ENCODE measurements around the gene IGFBP4.

The IGFBP4 gene

DNA sequence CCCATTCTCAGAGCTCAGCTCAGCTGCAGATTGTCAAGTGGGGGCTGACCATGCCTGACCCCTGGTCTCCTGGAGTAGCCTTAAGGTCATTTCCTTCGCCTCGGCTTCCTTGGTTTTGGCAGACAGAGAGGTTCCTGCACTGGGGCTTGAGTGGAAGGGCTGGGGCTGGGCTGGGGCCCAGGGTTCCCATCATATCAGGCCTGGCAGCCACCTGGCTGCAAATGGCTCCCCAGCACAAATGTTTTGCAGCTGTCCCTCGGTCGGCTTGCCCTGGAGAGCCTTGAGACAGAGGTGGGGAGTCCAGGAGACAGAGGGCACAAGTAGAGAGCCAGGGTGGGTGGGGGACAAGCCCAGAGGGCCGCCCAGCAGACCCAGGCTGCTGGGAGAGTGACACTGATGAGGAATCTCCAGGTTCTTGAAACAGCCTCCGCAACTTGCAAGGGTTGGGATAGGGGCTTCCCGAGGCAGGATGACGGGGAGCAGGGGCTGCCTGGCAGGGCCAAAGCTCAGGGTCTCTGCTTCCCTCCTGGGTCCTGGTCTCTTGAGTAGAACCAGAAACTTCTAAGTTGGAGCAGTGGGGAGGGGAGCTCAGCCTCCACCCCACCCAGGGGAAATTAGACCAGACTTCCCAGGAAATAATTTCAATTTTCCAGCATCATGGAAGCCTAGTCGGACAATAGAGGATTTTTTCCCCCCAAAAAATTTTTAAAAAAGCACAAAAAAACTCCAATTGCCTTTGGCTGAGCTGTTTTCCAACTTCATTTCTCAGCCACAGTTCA, 19.3 kb downstream of the IGFBP4 start:
- no peak for TF ChIP-seq CTCF (IDR thresholded peaks at IDR 0.05; ENCODE audit: insufficient read depth, low read length, missing control alignments)
- no peak overlapping the region for H3K4me3 ChIP-seq (ENCODE audit: low read depth, low read length)
- CTCF ChIA-PET = interaction anchor here (0.8 to 5.0 kb wide), 7 partner anchors 14 to 97 kb away, joined by 3 to 27 read pairs (median 3); no protein-coding TSS in a partner anchor
- POLR2A ChIA-PET = interaction anchor here (0.9 to 1.3 kb wide), 5 partner anchors 14 to 1227 kb away, joined by 3 to 5 read pairs (median 3); partner anchors contain the start of gene IGFBP4
- DNase-seq (ENCODE audit: low read depth, low spot score) = no peak

GRCh38 chr17:40463122-40463550, 19.9 kb downstream of the IGFBP4 start:
- TF ChIP-seq CTCF (IDR thresholded peaks at IDR 0.05; ENCODE audit: insufficient read depth, low read length, missing control alignments) = no peak
- DNase-seq (ENCODE audit: low read depth, low spot score) = no peak
- ChIA-PET CTCF (interaction anchor here (0.8 to 1.7 kb wide), 4 partner anchors 14 to 72 kb away, joined by 3 to 7 read pairs (median 3); no protein-coding TSS in a partner anchor), POLR2A (interaction anchor here (0.7 to 1.3 kb wide), 6 partner anchors 13 to 1226 kb away, joined by 3 to 5 read pairs (median 3); partner anchors contain the start of gene IGFBP4)
- no peak overlapping the region for H3K4me3 ChIP-seq (ENCODE audit: low read depth, low read length)

GRCh38 chr17:40464392-40464855, 21.2 kb downstream of the IGFBP4 start:
- ChIA-PET POLR2A (interaction anchor here (0.6 to 2.3 kb wide), 2 partner anchors 20 to 68 kb away, joined by 3 to 7 read pairs; no protein-coding TSS in a partner anchor), CTCF (interaction anchor here (0.6 to 5.9 kb wide), 2 partner anchors 13 to 48 kb away, joined by 3 to 49 read pairs; no protein-coding TSS in a partner anchor)
- TF ChIP-seq CTCF (IDR thresholded peaks at IDR 0.05; ENCODE audit: insufficient read depth, low read length, missing control alignments) = no peak
- no peak overlapping the region for H3K4me3 ChIP-seq (ENCODE audit: low read depth, low read length)
- no peak for DNase-seq (ENCODE audit: low read depth, low spot score)

DNA sequence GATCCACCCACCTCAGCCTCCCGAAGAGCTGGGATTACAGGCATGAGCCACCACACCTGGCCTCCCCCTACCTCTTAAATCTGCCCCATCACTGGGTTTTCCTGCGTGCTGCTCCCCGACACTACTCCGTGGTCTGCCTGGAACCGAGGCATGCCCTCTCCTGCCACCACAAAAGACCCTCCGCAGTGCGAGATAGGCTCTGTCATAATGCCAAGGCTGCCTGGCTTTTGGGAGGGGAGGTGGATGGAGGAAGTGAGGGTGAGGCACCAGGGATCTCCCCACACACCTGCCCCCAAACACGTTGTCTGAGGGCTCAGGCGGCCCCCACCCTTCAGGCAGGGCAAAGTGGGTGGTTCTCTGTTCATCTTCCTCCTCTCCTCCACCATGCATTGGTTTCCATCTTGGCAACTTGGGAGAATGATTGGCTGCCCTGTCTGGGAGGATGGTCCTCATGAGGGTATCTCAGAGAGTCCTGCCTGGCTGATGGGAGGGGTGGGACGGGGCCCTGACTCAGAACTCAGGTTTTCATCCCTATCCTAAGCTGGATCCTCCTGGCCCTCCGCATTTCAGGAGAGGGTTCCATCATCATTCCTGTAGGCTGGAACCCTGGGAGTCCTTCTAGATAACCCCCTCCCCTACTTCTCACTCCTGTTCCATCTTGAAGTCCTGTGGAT, 23.2 kb downstream of the IGFBP4 start:
- no peak for TF ChIP-seq CTCF (IDR thresholded peaks at IDR 0.05; ENCODE audit: insufficient read depth, low read length, missing control alignments)
- H3K4me3 ChIP-seq (ENCODE audit: low read depth, low read length) = no peak overlapping the region
- POLR2A ChIA-PET = interaction anchor here (0.6 kb wide), 1 partner anchor 487 kb away, joined by 3 read pairs; no protein-coding TSS in a partner anchor
- DNase-seq (ENCODE audit: low read depth, low spot score) = no peak
- CTCF ChIA-PET = interaction anchor here (0.6 to 5.9 kb wide), 2 partner anchors 11 to 26 kb away, joined by 3 to 49 read pairs; no protein-coding TSS in a partner anchor

DNA sequence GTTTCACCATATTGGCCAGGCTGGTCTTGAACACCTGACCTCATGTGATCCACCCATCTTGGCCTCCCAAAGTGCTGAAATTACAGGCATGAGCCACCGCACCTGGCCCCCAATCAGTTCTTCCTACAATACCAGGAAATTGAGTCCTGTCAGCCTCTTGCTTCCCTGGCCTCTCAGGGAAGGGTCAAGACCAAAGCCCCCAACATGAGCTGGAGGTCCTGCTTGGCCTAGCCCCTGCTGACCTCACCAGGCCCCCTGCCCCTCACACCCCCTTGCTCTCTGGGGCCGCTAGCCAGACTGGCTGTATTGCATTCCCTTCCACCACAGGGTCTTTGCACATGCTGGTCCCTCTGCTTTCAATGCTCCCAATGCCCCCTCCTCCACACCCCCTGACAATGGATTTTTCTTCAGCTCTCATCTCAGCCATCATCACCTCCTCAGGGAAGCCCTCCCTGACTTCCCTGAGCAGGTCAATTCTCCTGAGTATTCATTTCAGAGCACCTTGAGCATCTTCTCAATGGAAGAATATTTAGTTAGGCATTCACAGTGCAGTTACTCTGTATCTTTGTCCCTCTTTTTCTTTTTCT, 24.1 kb downstream of the IGFBP4 start:
- CTCF ChIA-PET = interaction anchor here (5.9 kb wide), 1 partner anchor 10 kb away, joined by 49 read pairs; no protein-coding TSS in a partner anchor
- TF ChIP-seq CTCF (IDR thresholded peaks at IDR 0.05; ENCODE audit: insufficient read depth, low read length, missing control alignments) = no peak
- no peak overlapping the region for H3K4me3 ChIP-seq (ENCODE audit: low read depth, low read length)
- POLR2A ChIA-PET = no interaction called here
- no peak for DNase-seq (ENCODE audit: low read depth, low spot score)
